ENCODE data around the gene RBL2. TPM values are rescaled to one million over a fixed set of nuclear protein-coding genes. Genes with fewer than 3 reads are reported as not detected.
A peak's percentile ranks its signal among the peaks of the same experiment; 100 is the strongest.
"Not testable (repeated sequence)": the region's sequence is repeated elsewhere in the genome, so short reads cannot be mapped to it uniquely, and the experiment has no call there.

Gene RBL2
- 10 to 100 TPM; 35.2 to 42.7 (median 39.3) TPM for polyA plus RNA-seq

- H3K27ac ChIP-seq (ENCODE audit: low read depth, low read length) = peak within 1 kb of the TSS; percentile 61
- 0% methylated on average over 77 to 89 of the region's 89 CpGs for WGBS, 3 donors
These were observed at the start of gene RBL2 for GRCh38 chr16:53434377-53435065. Gene RBL2 (plus strand): TSS chr16:53434471. CDS start chr16:53434557, 86 bp downstream.

- 83 to 93% (median 83%) methylated on average over 8 of the region's 8 CpGs for WGBS, 3 donors
- not testable (repeated sequence) for H3K27ac ChIP-seq (ENCODE audit: low read depth, low read length)
These were observed 49.7 kb upstream of the RBL2 start for GRCh38 chr16:53384610-53385009.

- no peak overlapping the region for H3K27ac ChIP-seq (ENCODE audit: low read depth, low read length)
- 37 to 53% (median 48%) methylated on average over 2 of the region's 2 CpGs for WGBS, 3 donors
These were observed 29.3 kb upstream of the RBL2 start for GRCh38 chr16:53404959-53405358.

- WGBS, 3 donors = 93 to 97% (median 97%) methylated on average over 16 to 18 of the region's 18 CpGs
- no peak overlapping the region for H3K27ac ChIP-seq (ENCODE audit: low read depth, low read length)
These were observed 21.7 kb upstream of the RBL2 start for GRCh38 chr16:53412549-53412948.

GRCh38 chr16:53413864-53414263 lies 20.4 kb upstream of the RBL2 start:
- WGBS, 3 donors = 96 to 97% (median 97%) methylated on average over 18 of the region's 18 CpGs

GRCh38 chr16:53414381-53414780 lies 19.9 kb upstream of the RBL2 start:
- 93 to 94% (median 93%) methylated on average over 14 to 16 of the region's 16 CpGs for WGBS, 3 donors

More at GRCh38 chr16:53413864-53414263, 20.4 kb upstream of the RBL2 start:
- H3K27ac ChIP-seq (ENCODE audit: low read depth, low read length) = no peak overlapping the region

GRCh38 chr16:53415504-53415903 lies 18.8 kb upstream of the RBL2 start:
- WGBS, 3 donors = 6 to 11% (median 7%) methylated on average over 4 of the region's 4 CpGs

More at GRCh38 chr16:53414381-53414780, 19.9 kb upstream of the RBL2 start:
- no peak overlapping the region for H3K27ac ChIP-seq (ENCODE audit: low read depth, low read length)

GRCh38 chr16:53417011-53417410 lies 17.3 kb upstream of the RBL2 start:
- H3K27ac ChIP-seq (ENCODE audit: low read depth, low read length) = no peak overlapping the region
- WGBS, 3 donors = 36 to 83% (median 46%) methylated on average over 4 of the region's 4 CpGs

More at GRCh38 chr16:53415504-53415903, 18.8 kb upstream of the RBL2 start:
- no peak overlapping the region for H3K27ac ChIP-seq (ENCODE audit: low read depth, low read length)

- WGBS, 3 donors = 95 to 96% (median 96%) methylated on average over 7 of the region's 7 CpGs
- no peak overlapping the region for H3K27ac ChIP-seq (ENCODE audit: low read depth, low read length)
These were observed 16.3 kb upstream of the RBL2 start for GRCh38 chr16:53417976-53418375.

- WGBS, 3 donors = 41 to 54% (median 44%) methylated on average over 2 of the region's 2 CpGs
- H3K27ac ChIP-seq (ENCODE audit: low read depth, low read length) = not testable (repeated sequence)
These were observed 14.9 kb upstream of the RBL2 start for GRCh38 chr16:53419383-53419709.

GRCh38 chr16:53421248-53421647 lies 13.0 kb upstream of the RBL2 start:
- WGBS, 3 donors = 96 to 99% (median 96%) methylated on average over 24 of the region's 24 CpGs

GRCh38 chr16:53423968-53424367 lies 10.3 kb upstream of the RBL2 start:
- not testable (repeated sequence) for H3K27ac ChIP-seq (ENCODE audit: low read depth, low read length)
- 95 to 100% (median 100%) methylated on average over 1 of the region's 1 CpG for WGBS, 3 donors

More at GRCh38 chr16:53421248-53421647, 13.0 kb upstream of the RBL2 start:
- no peak overlapping the region for H3K27ac ChIP-seq (ENCODE audit: low read depth, low read length)

GRCh38 chr16:53428681-53429080 lies 5.6 kb upstream of the RBL2 start:
- no peak overlapping the region for H3K27ac ChIP-seq (ENCODE audit: low read depth, low read length)
- WGBS, 3 donors = 59 to 80% (median 69%) methylated on average over 3 of the region's 3 CpGs

- H3K27ac ChIP-seq (ENCODE audit: low read depth, low read length) = no peak overlapping the region
- WGBS, 3 donors = 48 to 61% (median 50%) methylated on average over 4 of the region's 4 CpGs
These were observed 4.9 kb upstream of the RBL2 start for GRCh38 chr16:53429221-53429943.

GRCh38 chr16:53430363-53430762 lies 3.9 kb upstream of the RBL2 start:
- no peak overlapping the region for H3K27ac ChIP-seq (ENCODE audit: low read depth, low read length)
- 65 to 73% (median 70%) methylated on average over 1 of the region's 1 CpG for WGBS, 3 donors

GRCh38 chr16:53433509-53433908 lies 762 bp upstream of the RBL2 start:
- H3K27ac ChIP-seq (ENCODE audit: low read depth, low read length) = no peak overlapping the region
- 71 to 88% (median 85%) methylated on average over 7 of the region's 7 CpGs for WGBS, 3 donors

- peak overlapping the region; percentile 61 for H3K27ac ChIP-seq (ENCODE audit: low read depth, low read length)
- 21 to 26% (median 24%) methylated on average over 13 of the region's 13 CpGs for WGBS, 3 donors
These were observed 318 bp upstream of the RBL2 start for GRCh38 chr16:53433930-53434376.

- WGBS, 3 donors = 0% methylated on average over 28 of the region's 28 CpGs
These were observed 906 bp downstream of the RBL2 start for GRCh38 chr16:53435066-53435688.

GRCh38 chr16:53440125-53440524 lies 5.9 kb downstream of the RBL2 start:
- WGBS, 3 donors = 74 to 82% (median 78%) methylated on average over 5 of the region's 5 CpGs
- no peak overlapping the region for H3K27ac ChIP-seq (ENCODE audit: low read depth, low read length)

More at GRCh38 chr16:53435066-53435688, 906 bp downstream of the RBL2 start:
- peak overlapping the region; percentile 61 for H3K27ac ChIP-seq (ENCODE audit: low read depth, low read length)

Data from adipose tissue (tissue), 3 donors.